Measurements from ENCODE around the gene CHN1. TPM values are rescaled to one million over a fixed set of nuclear protein-coding genes. Genes with fewer than 3 reads are reported as not detected.

CHN1 gene
- polyA plus RNA-seq, 2 donors, result 1.1 to 3.2 TPM

- H3K9me3 ChIP-seq (ENCODE audit: control insufficient read depth in 2 of 2, insufficient read depth in 1 of 2, low read depth in 1 of 2, low read length in 1 of 2), result no peaks in the 10 kb centered on the region
- H3K4me1 ChIP-seq (ENCODE audit: control insufficient read depth in 2 of 2, insufficient read depth in 2 of 2, low read length in 1 of 2), result no peaks in the 10 kb centered on the region
- no peaks in the 10 kb centered on the region for H3K27me3 ChIP-seq (ENCODE audit: control insufficient read depth in 1 of 2, insufficient read depth in 2 of 2, low read length in 2 of 2)
- 76% methylated on average over 3 of the region's 3 CpGs for WGBS, 2 donors
- no peak overlapping the region for H3K27ac ChIP-seq (ENCODE audit: low read depth in 2 of 2, low read length in 1 of 2)
- H3K4me3 ChIP-seq (ENCODE audit: low read depth in 1 of 2, low read length in 2 of 2), result no peak overlapping the region
- H3K36me3 ChIP-seq (ENCODE audit: control insufficient read depth in 2 of 2, insufficient read depth in 2 of 2, low read length in 1 of 2), result no peaks in the 10 kb centered on the region
Measured at GRCh38 chr2:175015340-175015739, 10.2 kb upstream of the CHN1 start.

- Histone ChIP-seq H3K4me3 (ENCODE audit: low read depth in 1 of 2, low read length in 2 of 2) (no peak overlapping the region), H3K27me3 (ENCODE audit: control insufficient read depth in 1 of 2, insufficient read depth in 2 of 2, low read length in 2 of 2) (no peaks in the 10 kb centered on the region), H3K36me3 (ENCODE audit: control insufficient read depth in 2 of 2, insufficient read depth in 2 of 2, low read length in 1 of 2) (no peaks in the 10 kb centered on the region), H3K9me3 (ENCODE audit: control insufficient read depth in 2 of 2, insufficient read depth in 1 of 2, low read depth in 1 of 2, low read length in 1 of 2) (no peaks in the 10 kb centered on the region), H3K4me1 (ENCODE audit: control insufficient read depth in 2 of 2, insufficient read depth in 2 of 2, low read length in 1 of 2) (no peaks in the 10 kb centered on the region), H3K27ac (ENCODE audit: low read depth in 2 of 2, low read length in 1 of 2) (no peak overlapping the region)
- WGBS, 2 donors, result 93 to 100% methylated on average over 2 of the region's 2 CpGs
Measured at GRCh38 chr2:175012516-175012915, 7.3 kb upstream of the CHN1 start.

- 44 to 63% methylated on average over 1 of the region's 1 CpG for WGBS, 2 donors
- Histone ChIP-seq H3K27ac (ENCODE audit: low read depth in 2 of 2, low read length in 1 of 2) (no peak overlapping the region), H3K9me3 (ENCODE audit: control insufficient read depth in 2 of 2, insufficient read depth in 1 of 2, low read depth in 1 of 2, low read length in 1 of 2) (no peaks in the 10 kb centered on the region), H3K4me1 (ENCODE audit: control insufficient read depth in 2 of 2, insufficient read depth in 2 of 2, low read length in 1 of 2) (no peaks in the 10 kb centered on the region), H3K4me3 (ENCODE audit: low read depth in 1 of 2, low read length in 2 of 2) (no peak overlapping the region), H3K27me3 (ENCODE audit: control insufficient read depth in 1 of 2, insufficient read depth in 2 of 2, low read length in 2 of 2) (peaks cover 0 to 3% of the 10 kb centered on the region in 2 donors), H3K36me3 (ENCODE audit: control insufficient read depth in 2 of 2, insufficient read depth in 2 of 2, low read length in 1 of 2) (no peaks in the 10 kb centered on the region)
Measured at GRCh38 chr2:175011505-175011904, 6.3 kb upstream of the CHN1 start.

GRCh38 chr2:175010848-175011254 lies 5.7 kb upstream of the CHN1 start:
- Histone ChIP-seq H3K27ac (ENCODE audit: low read depth in 2 of 2, low read length in 1 of 2) (no peak overlapping the region), H3K9me3 (ENCODE audit: control insufficient read depth in 2 of 2, insufficient read depth in 1 of 2, low read depth in 1 of 2, low read length in 1 of 2) (no peaks in the 10 kb centered on the region), H3K4me1 (ENCODE audit: control insufficient read depth in 2 of 2, insufficient read depth in 2 of 2, low read length in 1 of 2) (no peaks in the 10 kb centered on the region), H3K4me3 (ENCODE audit: low read depth in 1 of 2, low read length in 2 of 2) (no peak overlapping the region), H3K36me3 (ENCODE audit: control insufficient read depth in 2 of 2, insufficient read depth in 2 of 2, low read length in 1 of 2) (no peaks in the 10 kb centered on the region), H3K27me3 (ENCODE audit: control insufficient read depth in 1 of 2, insufficient read depth in 2 of 2, low read length in 2 of 2) (peaks cover 0 to 3% of the 10 kb centered on the region in 2 donors)
- 39 to 52% methylated on average over 1 of the region's 1 CpG for WGBS, 2 donors

GRCh38 chr2:175009917-175010621 lies 4.9 kb upstream of the CHN1 start:
- 76 to 80% methylated on average over 3 of the region's 3 CpGs for WGBS, 2 donors
- Histone ChIP-seq H3K27ac (ENCODE audit: low read depth in 2 of 2, low read length in 1 of 2) (no peak overlapping the region), H3K4me1 (ENCODE audit: control insufficient read depth in 2 of 2, insufficient read depth in 2 of 2, low read length in 1 of 2) (no peaks in the 10 kb centered on the region), H3K36me3 (ENCODE audit: control insufficient read depth in 2 of 2, insufficient read depth in 2 of 2, low read length in 1 of 2) (no peaks in the 10 kb centered on the region), H3K27me3 (ENCODE audit: control insufficient read depth in 1 of 2, insufficient read depth in 2 of 2, low read length in 2 of 2) (peaks cover 0 to 3% of the 10 kb centered on the region in 2 donors), H3K9me3 (ENCODE audit: control insufficient read depth in 2 of 2, insufficient read depth in 1 of 2, low read depth in 1 of 2, low read length in 1 of 2) (no peaks in the 10 kb centered on the region), H3K4me3 (ENCODE audit: low read depth in 1 of 2, low read length in 2 of 2) (no peak overlapping the region)

GRCh38 chr2:175008801-175009495 lies 3.8 kb upstream of the CHN1 start:
- Histone ChIP-seq H3K4me3 (ENCODE audit: low read depth in 1 of 2, low read length in 2 of 2) (no peak overlapping the region), H3K4me1 (ENCODE audit: control insufficient read depth in 2 of 2, insufficient read depth in 2 of 2, low read length in 1 of 2) (no peaks in the 10 kb centered on the region), H3K27me3 (ENCODE audit: control insufficient read depth in 1 of 2, insufficient read depth in 2 of 2, low read length in 2 of 2) (peaks cover 0 to 3% of the 10 kb centered on the region in 2 donors), H3K9me3 (ENCODE audit: control insufficient read depth in 2 of 2, insufficient read depth in 1 of 2, low read depth in 1 of 2, low read length in 1 of 2) (no peaks in the 10 kb centered on the region), H3K36me3 (ENCODE audit: control insufficient read depth in 2 of 2, insufficient read depth in 2 of 2, low read length in 1 of 2) (no peaks in the 10 kb centered on the region), H3K27ac (ENCODE audit: low read depth in 2 of 2, low read length in 1 of 2) (no peak overlapping the region)
- 72% methylated on average over 3 of the region's 3 CpGs for WGBS, 2 donors

- H3K9me3 ChIP-seq (ENCODE audit: control insufficient read depth in 2 of 2, insufficient read depth in 1 of 2, low read depth in 1 of 2, low read length in 1 of 2), result no peaks in the 10 kb centered on the region
- H3K4me1 ChIP-seq (ENCODE audit: control insufficient read depth in 2 of 2, insufficient read depth in 2 of 2, low read length in 1 of 2), result no peaks in the 10 kb centered on the region
- no peaks in the 10 kb centered on the region for H3K36me3 ChIP-seq (ENCODE audit: control insufficient read depth in 2 of 2, insufficient read depth in 2 of 2, low read length in 1 of 2)
- H3K4me3 ChIP-seq (ENCODE audit: low read depth in 1 of 2, low read length in 2 of 2), result no peak overlapping the region
- WGBS, 2 donors, result 61 to 63% methylated on average over 4 of the region's 4 CpGs
- peaks cover 0 to 3% of the 10 kb centered on the region in 2 donors for H3K27me3 ChIP-seq (ENCODE audit: control insufficient read depth in 1 of 2, insufficient read depth in 2 of 2, low read length in 2 of 2)
- no peak overlapping the region for H3K27ac ChIP-seq (ENCODE audit: low read depth in 2 of 2, low read length in 1 of 2)
Measured at GRCh38 chr2:175008009-175008408, 2.8 kb upstream of the CHN1 start.

- peaks cover 0 to 3% of the 10 kb centered on the region in 2 donors for H3K27me3 ChIP-seq (ENCODE audit: control insufficient read depth in 1 of 2, insufficient read depth in 2 of 2, low read length in 2 of 2)
- 68 to 73% methylated on average over 3 of the region's 3 CpGs for WGBS, 2 donors
Measured at GRCh38 chr2:175007510-175007909, 2.3 kb upstream of the CHN1 start.

GRCh38 chr2:175006281-175006680 lies 1.1 kb upstream of the CHN1 start:
- no peaks in the 10 kb centered on the region for H3K9me3 ChIP-seq (ENCODE audit: control insufficient read depth in 2 of 2, insufficient read depth in 1 of 2, low read depth in 1 of 2, low read length in 1 of 2)
- WGBS, 2 donors, result 81 to 84% methylated on average over 2 of the region's 2 CpGs
- no peaks in the 10 kb centered on the region for H3K36me3 ChIP-seq (ENCODE audit: control insufficient read depth in 2 of 2, insufficient read depth in 2 of 2, low read length in 1 of 2)
- peaks cover 0 to 3% of the 10 kb centered on the region in 2 donors for H3K27me3 ChIP-seq (ENCODE audit: control insufficient read depth in 1 of 2, insufficient read depth in 2 of 2, low read length in 2 of 2)
- H3K4me3 ChIP-seq (ENCODE audit: low read depth in 1 of 2, low read length in 2 of 2), result no peak overlapping the region
- H3K27ac ChIP-seq (ENCODE audit: low read depth in 2 of 2, low read length in 1 of 2), result no peak overlapping the region
- H3K4me1 ChIP-seq (ENCODE audit: control insufficient read depth in 2 of 2, insufficient read depth in 2 of 2, low read length in 1 of 2), result no peaks in the 10 kb centered on the region

More at GRCh38 chr2:175007510-175007909, 2.3 kb upstream of the CHN1 start:
- Histone ChIP-seq H3K4me3 (ENCODE audit: low read depth in 1 of 2, low read length in 2 of 2) (no peak overlapping the region), H3K36me3 (ENCODE audit: control insufficient read depth in 2 of 2, insufficient read depth in 2 of 2, low read length in 1 of 2) (no peaks in the 10 kb centered on the region), H3K9me3 (ENCODE audit: control insufficient read depth in 2 of 2, insufficient read depth in 1 of 2, low read depth in 1 of 2, low read length in 1 of 2) (no peaks in the 10 kb centered on the region), H3K4me1 (ENCODE audit: control insufficient read depth in 2 of 2, insufficient read depth in 2 of 2, low read length in 1 of 2) (no peaks in the 10 kb centered on the region), H3K27ac (ENCODE audit: low read depth in 2 of 2, low read length in 1 of 2) (peak overlapping the region in 1 of 2 donors; percentile 17)
